PC-9 (cell line): Measurements from ENCODE around the gene RAD51AP1.

ENCODE experiments used
- CTCF ChIP-seq: fragments of 200-600 bp; sonication (generic); conservative IDR thresholded peaks from 2 replicates; pipeline ENCODE4 v1.6.1; 2017; ENCODE audit warnings: mixed run types, antibody characterized with exemption, mild to moderate bottlenecking, moderate library complexity
- EZH2 ChIP-seq: fragments of 200-600 bp; sonication (generic); IDR thresholded peaks from 2 replicates; pipeline ENCODE4 v1.8.0; 2017; ENCODE audit warnings: antibody characterized with exemption, low read depth

- TF ChIP-seq CTCF (no peak), EZH2 (no peak)
These were observed 47.8 kb downstream of the RAD51AP1 start for GRCh38 chr12:4586500-4586899.
